Anterior cingulate cortex (tissue), 58 donors: ENCODE data around the gene CREB3L1.

ENCODE experiments used
- DNase-seq, 58 donors: peaks; one replicate each; lab custom pipeline; 2025; lab: John Stamatoyannopoulos, UW

Gene CREB3L1

DNA sequence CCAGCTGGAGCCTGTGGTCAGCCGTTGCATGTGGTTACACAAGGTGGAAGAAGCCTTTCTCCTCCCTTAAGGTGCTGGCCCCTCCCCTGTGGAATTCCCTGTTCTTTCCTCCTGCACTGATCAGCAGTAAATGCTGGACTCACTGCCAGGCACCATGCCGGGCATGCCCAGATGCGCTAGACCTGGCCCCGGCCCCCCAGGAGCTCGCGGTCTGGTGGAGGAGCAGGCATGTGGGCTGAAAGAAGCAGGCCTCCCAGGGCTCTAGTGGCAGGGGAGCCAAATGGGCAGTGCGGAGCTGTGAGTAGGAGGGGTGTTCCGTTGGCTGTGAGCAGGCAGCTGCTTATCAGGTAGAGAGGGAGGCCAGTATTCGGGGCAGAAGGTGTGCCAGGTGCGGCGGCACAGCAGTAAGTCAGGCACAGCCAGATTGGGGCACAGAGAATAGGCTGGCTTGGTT is 80.0 kb downstream of the CREB3L1 start:
- no peak for DNase-seq

DNA sequence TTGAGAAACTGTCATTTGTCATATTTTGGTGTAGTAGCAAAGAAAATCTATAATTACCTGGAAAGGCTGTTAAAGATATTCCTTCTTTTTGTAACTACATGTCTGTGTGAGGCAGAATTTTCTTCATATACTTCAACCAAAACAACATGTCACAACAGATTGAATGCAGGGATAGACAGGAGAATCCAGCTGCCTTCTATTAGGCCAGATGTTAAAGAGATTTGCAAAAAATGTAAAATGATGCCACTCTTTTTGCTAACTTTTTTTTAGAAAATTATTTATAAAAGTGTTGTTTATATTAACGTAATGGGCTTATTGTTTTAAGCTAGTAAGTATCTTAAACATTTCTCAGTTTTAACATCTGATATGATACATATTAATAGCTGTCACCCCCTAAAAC is 82.5 kb downstream of the CREB3L1 start:
- DNase-seq = no peak

DNA sequence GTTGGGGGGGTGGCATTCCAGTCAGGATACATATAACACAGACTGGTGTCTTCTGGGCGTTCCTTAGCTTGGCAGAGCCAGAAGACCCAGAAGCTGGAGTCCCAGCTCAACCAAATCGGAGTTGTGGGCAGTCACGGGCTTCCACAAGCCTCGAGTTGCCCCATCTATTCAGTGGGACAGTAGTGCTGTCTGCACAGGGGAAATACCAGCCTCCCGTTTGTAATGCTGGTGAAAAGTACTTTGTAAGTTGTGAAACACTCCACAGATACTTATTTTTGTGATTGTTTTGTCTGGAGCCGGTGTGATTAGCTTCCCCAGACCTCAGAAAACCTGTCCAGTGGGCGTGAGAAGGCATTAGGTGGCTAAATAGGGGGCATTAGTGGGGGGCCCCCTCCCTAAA is 83.4 kb downstream of the CREB3L1 start:
- DNase-seq = no peak

DNA sequence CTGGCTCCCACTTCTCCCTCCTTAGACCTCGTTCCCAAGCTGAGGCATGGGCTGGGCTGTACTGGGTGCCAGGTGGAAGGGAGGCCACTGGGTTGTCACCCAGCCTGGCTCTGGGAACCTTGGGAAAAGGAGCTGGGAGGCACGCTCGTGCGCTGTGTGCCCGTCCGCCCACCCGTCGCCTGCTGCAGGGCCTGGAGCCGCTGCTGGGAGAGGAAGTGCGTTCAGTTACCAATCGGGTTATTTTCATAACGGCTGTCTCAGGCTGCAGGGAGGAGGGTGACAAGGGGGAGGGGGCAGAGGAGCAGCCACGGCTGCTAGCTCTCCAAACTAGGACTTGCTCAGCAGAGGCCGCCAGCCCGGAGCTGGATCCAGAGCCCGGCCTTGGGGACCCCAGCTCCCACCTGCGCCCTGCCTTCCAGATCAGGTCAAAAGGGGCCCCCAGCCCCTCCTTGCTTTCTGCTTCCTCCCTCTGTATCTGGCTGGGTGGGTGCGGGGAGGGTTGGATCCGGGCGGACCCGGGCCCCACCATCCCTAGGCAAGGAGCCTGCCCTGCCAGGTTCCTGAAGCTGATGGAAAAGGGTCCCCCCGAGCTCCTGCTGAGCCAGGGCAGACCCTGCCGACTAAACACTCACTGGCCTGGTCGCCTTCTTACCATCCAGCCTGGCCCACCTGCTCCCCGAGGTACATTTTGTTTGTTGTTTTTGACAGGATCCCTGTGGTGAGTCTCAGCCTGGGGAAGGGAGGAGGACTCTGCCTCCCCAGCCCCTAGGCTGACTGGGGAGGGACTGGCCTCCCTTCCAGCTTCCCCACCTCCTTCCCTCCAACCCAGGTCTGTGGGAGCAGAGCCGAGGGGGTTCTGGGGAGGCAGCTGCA is 84.1 kb downstream of the CREB3L1 start:
- DNase-seq = peak in 48 of 58 donors; percentile 29 to 91 (median 61)

DNA sequence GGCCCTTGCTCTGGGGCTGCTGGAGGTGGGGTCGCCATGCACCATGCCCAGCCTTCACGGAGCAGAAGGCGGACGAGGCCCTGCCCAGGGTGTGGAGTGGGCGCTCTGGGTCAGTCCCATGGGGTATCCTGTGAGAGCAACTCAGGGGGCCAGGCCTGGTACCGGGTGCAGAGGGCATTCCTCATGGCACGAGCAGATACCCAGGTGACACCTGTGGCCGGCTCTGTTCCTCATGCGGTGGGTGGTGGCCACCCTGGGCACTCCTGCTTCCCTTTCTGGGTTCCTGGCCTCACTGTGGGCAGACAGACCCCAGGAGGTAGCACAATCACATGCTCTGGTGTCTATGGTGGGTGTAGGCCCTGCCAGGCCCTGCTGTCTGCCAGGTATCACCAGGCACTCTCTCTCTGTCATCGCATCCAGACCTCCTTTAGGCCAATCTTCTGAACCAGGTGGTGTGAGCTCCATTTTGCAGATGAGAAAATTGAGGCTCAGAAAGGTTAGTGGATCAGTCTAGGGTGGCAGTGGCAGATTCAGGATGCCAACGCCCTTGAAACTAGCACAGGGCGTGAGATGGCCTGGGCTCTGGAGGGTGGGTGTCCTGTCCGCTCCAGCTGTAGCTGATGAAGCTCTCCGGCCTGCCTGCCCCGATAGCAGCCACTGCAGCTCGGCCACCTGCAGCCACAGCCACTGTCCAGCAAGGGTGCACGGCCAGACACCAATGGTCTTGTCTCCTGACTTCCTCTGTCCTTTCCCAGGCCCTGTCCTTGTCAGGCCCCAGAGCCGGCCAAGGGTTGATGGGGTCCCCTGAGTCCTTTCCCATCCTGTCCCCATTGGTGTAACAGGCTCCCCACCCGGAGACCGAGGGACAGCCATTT is 84.9 kb downstream of the CREB3L1 start:
- DNase-seq = no peak

DNA sequence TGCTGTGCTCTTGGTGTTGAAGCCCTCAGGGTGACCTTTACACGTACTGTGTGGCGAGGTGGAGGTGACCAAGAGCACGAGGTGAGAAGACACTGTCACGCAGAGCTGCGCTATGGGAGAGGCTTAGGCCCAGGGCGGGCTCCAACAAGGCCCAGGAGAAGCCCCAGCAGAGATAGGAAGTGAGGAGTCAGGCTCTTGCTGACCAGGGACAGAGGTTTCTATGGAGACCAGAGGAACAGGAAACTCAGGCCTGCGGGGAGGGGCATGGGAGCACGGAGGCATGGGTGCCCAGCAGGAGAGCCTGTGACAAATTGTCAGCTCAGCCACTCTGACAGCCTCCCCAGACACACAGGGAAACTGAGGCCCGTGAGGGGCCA is 85.6 kb downstream of the CREB3L1 start:
- peak in 26 of 58 donors; percentile 36 to 79 (median 57) for DNase-seq

DNA sequence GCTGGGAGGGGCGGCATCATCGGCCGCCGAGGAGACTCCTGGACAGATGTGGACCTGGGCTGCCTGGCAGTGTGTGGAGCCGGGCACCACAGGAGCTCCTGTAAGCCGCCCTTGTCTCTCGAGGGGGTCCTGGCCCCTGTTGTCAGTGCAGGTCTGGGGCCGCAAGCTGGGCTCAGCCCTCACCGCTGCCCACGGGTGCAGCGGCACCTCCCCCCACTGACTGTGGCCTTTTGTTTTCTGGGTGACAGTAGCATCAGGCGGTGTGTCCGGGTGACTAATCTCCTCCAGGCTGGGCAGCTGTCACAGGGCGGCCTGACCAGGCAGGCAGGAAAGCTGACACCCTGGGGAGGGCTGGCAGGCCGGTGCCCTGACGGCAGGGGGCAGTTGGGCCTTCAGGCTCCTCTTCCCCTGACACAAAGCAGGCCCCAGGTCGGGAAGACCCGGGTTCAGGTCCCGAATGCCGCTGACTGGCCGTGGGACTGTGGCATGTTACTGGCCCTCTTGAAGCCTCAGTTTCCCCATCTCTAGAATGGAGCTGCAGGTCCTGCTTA is 86.1 kb downstream of the CREB3L1 start:
- peak in 47 of 58 donors; percentile 23 to 91 (median 64) for DNase-seq

DNA sequence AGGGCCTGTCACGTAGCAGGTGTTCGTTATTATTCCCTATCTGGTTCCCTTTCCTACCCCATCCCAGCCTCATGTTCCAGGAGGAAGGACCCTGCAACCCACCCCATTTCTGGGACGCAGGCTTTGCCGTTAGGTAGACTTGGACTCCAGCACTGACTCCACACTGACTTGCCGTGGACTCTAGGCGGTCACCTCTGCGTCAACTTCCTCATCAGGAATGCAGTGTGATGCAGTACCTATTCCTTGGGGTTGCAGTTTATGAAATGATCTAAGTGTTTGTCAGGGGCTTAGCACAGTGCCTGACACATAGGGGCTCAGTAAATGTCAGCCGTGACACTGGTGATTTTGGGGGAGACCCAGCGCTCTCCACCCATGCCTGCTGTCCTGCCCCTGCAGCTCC is 86.6 kb downstream of the CREB3L1 start:
- DNase-seq = no peak

DNA sequence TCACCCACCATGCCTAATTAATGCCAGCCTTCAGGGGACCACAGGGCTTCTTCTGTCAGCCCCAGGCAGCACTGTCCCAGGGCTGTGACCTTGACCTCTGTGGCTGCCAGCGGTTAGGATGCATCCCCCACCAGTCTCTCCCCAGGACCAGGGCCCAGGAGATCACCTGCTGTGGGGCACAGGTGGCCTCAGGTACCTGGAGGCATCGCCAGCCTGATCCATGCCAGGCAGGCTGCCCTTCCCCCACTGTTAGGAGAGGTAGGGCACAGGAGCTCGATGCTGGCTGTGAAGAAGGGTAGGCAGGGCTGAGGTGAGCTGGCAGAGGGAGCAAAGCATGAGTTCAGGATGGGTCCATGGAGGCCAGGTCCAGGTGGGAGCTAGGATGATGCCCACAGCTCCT is 87.3 kb downstream of the CREB3L1 start:
- DNase-seq = no peak

DNA sequence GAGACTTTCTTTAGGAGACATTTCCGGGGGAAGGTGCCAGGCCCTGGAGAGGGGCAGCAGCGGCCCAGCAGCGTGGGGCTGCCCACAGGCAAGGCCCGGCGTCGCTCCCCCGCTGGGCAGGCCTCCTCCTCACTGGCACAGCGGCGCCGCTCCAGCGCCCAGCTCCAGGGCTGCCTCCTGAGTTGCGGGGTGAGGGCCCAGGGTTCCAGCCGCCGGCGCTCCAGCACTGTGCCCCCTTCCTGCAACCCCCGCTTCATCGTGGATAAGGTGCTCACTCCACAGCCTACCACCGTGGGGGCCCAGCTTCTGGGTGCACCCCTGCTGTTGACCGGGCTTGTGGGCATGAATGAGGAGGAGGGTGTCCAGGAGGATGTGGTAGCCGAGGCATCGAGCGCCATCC is 88.8 kb downstream of the CREB3L1 start:
- DNase-seq = no peak

DNA sequence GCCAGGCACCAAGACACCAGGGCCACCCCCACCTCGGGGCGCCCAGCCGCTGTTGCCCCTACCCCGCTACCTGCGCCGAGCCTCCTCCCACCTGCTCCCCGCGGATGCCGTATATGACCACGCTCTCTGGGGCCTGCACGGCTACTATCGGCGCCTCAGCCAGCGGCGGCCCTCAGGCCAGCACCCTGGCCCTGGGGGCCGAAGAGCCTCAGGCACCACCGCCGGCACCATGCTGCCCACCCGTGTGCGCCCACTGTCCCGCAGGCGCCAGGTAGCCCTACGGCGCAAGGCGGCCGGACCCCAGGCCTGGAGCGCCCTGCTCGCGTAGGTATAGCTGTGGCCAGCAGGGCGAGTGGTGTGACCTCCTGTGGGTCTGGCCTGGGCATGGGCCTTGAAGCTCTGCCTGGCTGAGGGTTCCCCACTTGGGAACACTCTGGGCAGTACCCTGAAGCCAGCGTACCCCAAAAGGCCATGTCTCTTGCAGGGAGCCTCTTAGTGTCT is 89.2 kb downstream of the CREB3L1 start:
- DNase-seq = no peak

DNA sequence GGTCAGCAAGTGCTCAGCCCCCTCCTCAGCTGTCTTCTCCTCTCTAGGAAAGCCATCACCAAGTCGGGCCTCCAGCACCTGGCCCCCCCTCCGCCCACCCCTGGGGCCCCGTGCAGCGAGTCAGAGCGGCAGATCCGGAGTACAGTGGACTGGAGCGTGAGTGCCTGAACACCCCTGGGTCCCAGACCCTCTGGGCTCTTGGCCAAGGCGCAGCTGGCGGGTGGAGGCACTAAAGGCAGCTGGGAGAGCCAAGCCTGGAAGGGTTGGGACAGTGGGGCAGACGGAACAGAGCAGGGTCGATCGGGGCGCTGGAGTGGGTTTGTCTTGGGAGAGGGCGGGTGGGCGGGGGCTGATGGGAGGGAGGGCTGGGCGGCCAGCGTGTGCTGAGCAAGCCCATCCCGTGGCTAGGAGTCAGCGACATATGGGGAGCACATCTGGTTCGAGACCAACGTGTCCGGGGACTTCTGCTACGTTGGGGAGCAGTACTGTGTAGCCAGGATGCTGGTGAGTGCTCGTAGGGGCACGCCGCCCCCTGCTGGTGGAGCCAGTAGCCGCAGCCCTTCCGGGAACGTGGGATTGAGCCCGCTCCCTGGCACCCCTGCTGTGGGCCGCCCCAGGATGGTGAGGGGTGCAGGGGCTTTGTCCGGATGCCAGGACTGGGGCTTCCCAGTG is 89.9 kb downstream of the CREB3L1 start:
- peak in 44 of 58 donors; percentile 23 to 82 (median 54) for DNase-seq

DNA sequence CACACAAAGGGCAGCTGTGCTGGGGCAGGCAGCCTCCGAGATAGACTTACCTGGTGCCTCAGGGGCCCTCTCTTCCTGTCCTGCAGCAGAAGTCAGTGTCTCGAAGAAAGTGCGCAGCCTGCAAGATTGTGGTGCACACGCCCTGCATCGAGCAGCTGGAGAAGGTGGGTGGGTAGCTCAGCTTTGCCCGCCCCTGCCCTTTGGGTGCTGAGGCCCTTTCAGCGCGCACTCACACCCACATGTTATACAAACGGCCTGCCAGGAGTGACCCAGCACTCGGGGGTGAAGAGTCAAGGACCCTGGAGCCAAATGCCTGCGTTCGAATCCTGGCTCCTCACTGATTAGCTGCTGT is 90.4 kb downstream of the CREB3L1 start:
- DNase-seq = no peak

DNA sequence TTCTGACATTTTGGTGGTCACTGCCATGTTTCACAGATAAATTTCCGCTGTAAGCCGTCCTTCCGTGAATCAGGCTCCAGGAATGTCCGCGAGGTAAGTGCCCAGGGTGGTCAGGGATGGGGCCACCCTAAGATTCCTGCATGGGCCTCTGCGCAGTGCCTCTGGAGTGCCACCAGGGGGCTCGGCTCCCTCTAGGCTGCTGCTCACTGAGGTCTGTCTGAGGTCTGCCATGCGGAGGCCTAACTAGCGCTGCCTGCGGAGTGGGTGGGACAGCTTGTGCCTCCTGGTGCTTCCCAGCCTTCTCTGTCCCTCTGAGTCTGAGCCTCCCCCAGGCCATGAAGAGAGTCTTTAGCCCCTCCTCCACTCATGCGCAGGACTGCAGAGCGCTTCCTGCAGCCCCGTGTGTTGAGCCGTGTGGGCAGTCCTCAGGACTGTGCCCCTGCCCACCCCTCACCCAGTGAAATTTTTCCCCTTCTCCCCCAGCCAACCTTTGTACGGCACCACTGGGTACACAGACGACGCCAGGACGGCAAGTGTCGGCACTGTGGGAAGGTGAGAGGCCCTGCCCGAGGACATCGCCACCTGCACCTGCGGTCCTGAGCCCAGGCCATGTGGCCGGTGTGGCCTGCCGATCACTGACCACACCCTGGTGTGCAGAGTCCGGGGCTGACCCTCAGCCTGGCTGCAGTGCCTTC is 92.1 kb downstream of the CREB3L1 start:
- DNase-seq = peak in 21 of 58 donors; percentile 15 to 79 (median 40)

DNA sequence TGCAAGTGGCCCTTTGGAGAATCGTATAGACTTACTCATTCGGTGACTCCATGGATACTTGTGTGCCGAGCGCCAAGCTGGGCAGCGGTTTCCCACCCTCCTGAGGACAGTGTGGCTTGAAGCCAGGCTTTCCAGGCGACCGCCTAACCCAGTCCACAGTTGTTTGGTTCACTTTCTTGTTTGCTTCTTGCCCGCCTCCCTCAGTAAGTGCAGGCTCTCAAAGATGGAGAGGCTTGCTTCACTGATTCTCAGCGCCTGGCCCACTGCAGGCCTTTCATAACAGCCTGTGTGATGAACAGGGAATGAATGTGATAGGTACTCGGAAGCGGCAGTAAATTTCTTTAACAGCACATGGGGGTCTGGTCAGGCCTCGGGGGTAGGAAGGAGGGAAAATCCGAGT is 92.8 kb downstream of the CREB3L1 start:
- no peak for DNase-seq
